KMS-11 (cell line): ENCODE measurements around the gene HORMAD2.

ENCODE experiments used
- H2AFZ ChIP-seq: fragments of 200-600 bp; sonication (generic); 2 replicates; pipeline ENCODE4 v1.6.1; 2016; ENCODE audit warnings: antibody characterized with exemption, mixed run types, low read depth
- H3K27ac ChIP-seq: fragments of 200-600 bp; sonication (generic); 2 replicates; pipeline ENCODE4 v1.6.1; 2016; ENCODE audit warnings: mild to moderate bottlenecking, mixed run types
- H3K27me3 ChIP-seq: fragments of 200-600 bp; sonication (generic); 2 replicates; pipeline ENCODE4 v1.6.1; 2017; ENCODE audit warnings: mild to moderate bottlenecking, low read depth, mixed run types, moderate library complexity; ENCODE audit not compliant: insufficient read depth
- H3K36me3 ChIP-seq: fragments of 200-600 bp; sonication (generic); 2 replicates; pipeline ENCODE4 v1.6.1; 2017; ENCODE audit warnings: mild to moderate bottlenecking, mixed run types; ENCODE audit not compliant: insufficient read depth
- H3K4me1 ChIP-seq: fragments of 200-600 bp; sonication (generic); 2 replicates; pipeline ENCODE4 v1.6.1; 2016; ENCODE audit warnings: mild to moderate bottlenecking, low read depth, mixed run types; ENCODE audit not compliant: poor library complexity, severe bottlenecking
- H3K4me2 ChIP-seq: fragments of 200-600 bp; sonication (generic); 2 replicates; pipeline ENCODE4 v1.7.0; 2016; ENCODE audit warnings: mild to moderate bottlenecking, mixed run types
- H3K4me3 ChIP-seq: fragments of 200-600 bp; sonication (generic); IDR thresholded peaks from 2 replicates; pipeline ENCODE4 v1.6.1; 2017; ENCODE audit warnings: low read depth, low read length, mixed read lengths; ENCODE audit not compliant: insufficient read depth
- H3K79me2 ChIP-seq: fragments of 200-600 bp; sonication (generic); 2 replicates; pipeline ENCODE4 v1.6.1; 2016; ENCODE audit warnings: low read depth, mixed run types; ENCODE audit not compliant: insufficient read depth
- H3K9ac ChIP-seq: fragments of 200-600 bp; sonication (generic); 2 replicates; pipeline ENCODE4 v1.6.1; 2016; ENCODE audit warnings: mild to moderate bottlenecking, mixed run types
- H4K20me1 ChIP-seq: fragments of 200-600 bp; sonication (generic); 2 replicates; pipeline ENCODE4 v1.6.1; 2016; ENCODE audit warnings: mild to moderate bottlenecking, mixed run types; ENCODE audit not compliant: insufficient read depth
- TF ChIP-seq, protein P1 (sequence below): fragments of 200-600 bp; sonication (generic); conservative IDR thresholded peaks from 2 replicates; pipeline ENCODE4 v1.6.1; 2017; ENCODE audit warnings: low read depth, mild to moderate bottlenecking, antibody characterized with exemption, low read length, moderate library complexity, mixed read lengths

HORMAD2 gene

DNA sequence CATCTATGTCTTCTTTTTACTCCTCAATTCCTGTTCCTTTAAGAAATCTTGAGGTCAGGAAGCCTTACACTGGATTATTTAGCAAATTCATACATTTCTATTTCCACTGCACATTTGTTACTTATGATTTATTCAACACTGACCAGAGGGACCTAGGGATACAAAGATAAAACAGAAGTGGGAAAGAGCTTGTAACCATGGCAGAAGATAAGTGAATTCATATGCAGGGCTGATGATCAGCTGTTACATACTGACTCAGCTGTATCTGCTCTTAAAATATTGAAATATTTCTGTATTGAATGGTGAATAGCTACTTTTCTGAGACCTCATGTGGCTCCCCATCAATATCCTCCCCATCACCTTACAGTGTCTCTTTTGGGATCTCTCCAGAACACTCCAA, 25.2 kb downstream of the HORMAD2 start:
- no peak overlapping the region for H3K27ac ChIP-seq
- H3K4me1 ChIP-seq: no peaks in the 10 kb centered on the region
- no peak overlapping the region for H2AFZ ChIP-seq
- TF ChIP-seq, protein P1, sequence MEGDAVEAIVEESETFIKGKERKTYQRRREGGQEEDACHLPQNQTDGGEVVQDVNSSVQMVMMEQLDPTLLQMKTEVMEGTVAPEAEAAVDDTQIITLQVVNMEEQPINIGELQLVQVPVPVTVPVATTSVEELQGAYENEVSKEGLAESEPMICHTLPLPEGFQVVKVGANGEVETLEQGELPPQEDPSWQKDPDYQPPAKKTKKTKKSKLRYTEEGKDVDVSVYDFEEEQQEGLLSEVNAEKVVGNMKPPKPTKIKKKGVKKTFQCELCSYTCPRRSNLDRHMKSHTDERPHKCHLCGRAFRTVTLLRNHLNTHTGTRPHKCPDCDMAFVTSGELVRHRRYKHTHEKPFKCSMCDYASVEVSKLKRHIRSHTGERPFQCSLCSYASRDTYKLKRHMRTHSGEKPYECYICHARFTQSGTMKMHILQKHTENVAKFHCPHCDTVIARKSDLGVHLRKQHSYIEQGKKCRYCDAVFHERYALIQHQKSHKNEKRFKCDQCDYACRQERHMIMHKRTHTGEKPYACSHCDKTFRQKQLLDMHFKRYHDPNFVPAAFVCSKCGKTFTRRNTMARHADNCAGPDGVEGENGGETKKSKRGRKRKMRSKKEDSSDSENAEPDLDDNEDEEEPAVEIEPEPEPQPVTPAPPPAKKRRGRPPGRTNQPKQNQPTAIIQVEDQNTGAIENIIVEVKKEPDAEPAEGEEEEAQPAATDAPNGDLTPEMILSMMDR: no peak
- H3K27me3 ChIP-seq: no peaks in the 10 kb centered on the region
- H3K79me2 ChIP-seq: no peaks in the 10 kb centered on the region
- no peaks in the 10 kb centered on the region for H3K36me3 ChIP-seq
- H3K4me3 ChIP-seq: no peak overlapping the region
- no peak overlapping the region for H3K9ac ChIP-seq
- no peak overlapping the region for H3K4me2 ChIP-seq
- H4K20me1 ChIP-seq: no peaks in the 10 kb centered on the region

DNA sequence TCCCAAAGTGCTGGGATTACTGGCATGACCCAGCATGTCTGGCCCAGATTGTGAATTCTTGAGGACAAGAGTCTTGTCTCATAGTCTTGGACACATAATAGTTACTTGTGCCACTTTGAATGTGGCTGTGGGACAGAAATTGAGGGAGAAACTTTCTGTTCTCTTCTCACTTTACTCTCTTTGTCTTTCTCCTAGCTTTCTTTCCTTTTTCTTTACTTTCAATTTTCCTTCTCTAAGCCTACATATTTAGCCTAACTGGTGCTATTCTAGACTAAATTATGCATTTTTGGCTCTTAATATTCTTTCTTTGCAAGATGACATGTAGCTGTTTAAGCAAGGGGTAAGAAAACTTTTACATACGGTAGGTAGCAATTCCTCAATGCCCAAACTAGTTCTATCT, 33.2 kb downstream of the HORMAD2 start:
- H3K4me3 ChIP-seq: no peak overlapping the region
- no peaks in the 10 kb centered on the region for H3K79me2 ChIP-seq
- no peak overlapping the region for H3K27ac ChIP-seq
- H4K20me1 ChIP-seq: no peaks in the 10 kb centered on the region
- no peaks in the 10 kb centered on the region for H3K4me1 ChIP-seq
- no peak overlapping the region for H3K9ac ChIP-seq
- H2AFZ ChIP-seq: no peak overlapping the region
- no peak overlapping the region for H3K4me2 ChIP-seq
- TF ChIP-seq, protein P1: no peak
- no peaks in the 10 kb centered on the region for H3K27me3 ChIP-seq
- H3K36me3 ChIP-seq: no peaks in the 10 kb centered on the region

DNA sequence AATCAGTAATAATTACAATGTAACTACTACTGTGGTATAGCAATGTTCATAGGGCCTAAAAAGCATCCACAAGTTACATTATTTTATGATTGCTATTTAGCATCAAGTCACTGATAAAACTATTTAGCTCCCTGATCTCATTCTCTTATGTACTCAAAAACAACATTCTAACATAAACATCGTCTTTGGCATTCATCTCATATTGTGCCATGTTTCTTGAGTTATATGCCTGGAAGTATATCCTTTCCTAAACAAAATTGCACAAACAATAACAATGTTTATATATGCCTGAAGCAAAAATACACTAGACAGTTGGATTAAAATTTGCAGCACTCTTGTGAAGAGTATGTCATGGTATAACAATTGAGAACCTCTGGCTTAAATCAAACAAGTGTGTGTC, 34.1 kb downstream of the HORMAD2 start:
- H3K4me3 ChIP-seq: no peak overlapping the region
- H2AFZ ChIP-seq: no peak overlapping the region
- no peaks in the 10 kb centered on the region for H3K79me2 ChIP-seq
- H3K36me3 ChIP-seq: no peaks in the 10 kb centered on the region
- no peak overlapping the region for H3K27ac ChIP-seq
- no peak overlapping the region for H3K9ac ChIP-seq
- TF ChIP-seq, protein P1: no peak
- no peaks in the 10 kb centered on the region for H4K20me1 ChIP-seq
- H3K27me3 ChIP-seq: no peaks in the 10 kb centered on the region
- H3K4me1 ChIP-seq: no peaks in the 10 kb centered on the region
- H3K4me2 ChIP-seq: no peak overlapping the region

DNA sequence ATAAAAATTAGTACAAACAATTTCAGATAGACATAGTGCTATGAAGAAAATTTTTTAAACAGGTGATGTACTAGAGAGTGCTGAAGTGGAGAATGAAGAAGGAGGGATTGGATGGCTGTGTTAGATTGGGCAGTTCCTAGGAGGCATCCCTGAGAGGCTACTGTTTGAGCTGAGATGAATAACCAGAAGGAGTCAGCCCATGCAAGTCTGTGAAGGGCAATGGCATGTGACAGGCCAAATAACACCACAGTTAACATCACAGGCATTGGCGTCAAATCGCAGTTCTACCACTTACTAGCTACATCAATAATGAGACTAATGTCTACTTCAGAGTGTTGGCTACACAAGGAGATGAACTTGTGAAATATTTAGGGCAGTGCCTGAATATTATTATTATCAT, 35.4 kb downstream of the HORMAD2 start:
- TF ChIP-seq, protein P1: no peak
- no peaks in the 10 kb centered on the region for H3K79me2 ChIP-seq
- H2AFZ ChIP-seq: no peak overlapping the region
- no peaks in the 10 kb centered on the region for H3K4me1 ChIP-seq
- H3K36me3 ChIP-seq: no peaks in the 10 kb centered on the region
- no peaks in the 10 kb centered on the region for H4K20me1 ChIP-seq
- no peak overlapping the region for H3K4me2 ChIP-seq
- H3K27ac ChIP-seq: no peak overlapping the region
- no peak overlapping the region for H3K4me3 ChIP-seq
- H3K9ac ChIP-seq: no peak overlapping the region
- no peaks in the 10 kb centered on the region for H3K27me3 ChIP-seq
